Measurements from ENCODE around the gene RBBP8. TPM values are rescaled to one million over a fixed set of nuclear protein-coding genes. Genes with fewer than 3 reads are reported as not detected.

Gene RBBP8
- total and polyA plus RNA-seq, 2 donors (not counting 3 experiments of a cell fraction or from before 2014, with no cell fraction given): 3.0 to 13.5 TPM

GRCh38 chr18:23071285-23071684, 138.2 kb downstream of the RBBP8 start:
- DNase-seq (ENCODE audit: low read depth, low spot score) (no peak), FAIRE-seq (no peak)
- intact Hi-C loops (cut with micrococcal nuclease): no loop called here
- no peak overlapping the region for H3K4me2 ChIP-seq (ENCODE audit: insufficient read depth, low read length)
- H3K36me3 ChIP-seq (ENCODE audit: control insufficient read depth in 2 of 2, extremely low read depth in 1 of 2, insufficient read depth in 2 of 2, low read length in 2 of 2): no peaks in the 10 kb centered on the region
- no peak overlapping the region for H3K4me3 ChIP-seq (replicated peaks in 1 of 3; ENCODE audit: insufficient read depth in 1 of 3, low read depth in 1 of 3, low read length in 3 of 3)
- H3K27ac ChIP-seq (ENCODE audit: insufficient read depth, low read depth, low read length): no peak overlapping the region
- H3K4me1 ChIP-seq (ENCODE audit: control insufficient read depth, extremely low read depth, insufficient read depth, low read length): no peaks in the 10 kb centered on the region
- H4K20me1 ChIP-seq (replicated peaks; ENCODE audit: control insufficient read depth, extremely low read depth, insufficient read depth, low read length): no peaks in the 10 kb centered on the region
- no peak overlapping the region for H2AFZ ChIP-seq (ENCODE audit: low read depth, low read length)
- ChIA-PET POLR2A (no interaction called here), CTCF (interaction anchor here (1.1 to 1.2 kb wide), 2 partner anchors 40 to 60 kb away, joined by 3 read pairs; no protein-coding TSS in a partner anchor)
- TF ChIP-seq MAX (IDR thresholded peaks at IDR 0.05; ENCODE audit: insufficient read depth, insufficient read length) (no peak), JUN (IDR thresholded peaks at IDR 0.05; ENCODE audit: borderline replicate concordance, insufficient read depth, insufficient read length, low read depth) (no peak), POLR2A (IDR thresholded peaks at IDR 0.05; ENCODE audit: low read depth, low read length) (no peak), FOS (IDR thresholded peaks at IDR 0.05; ENCODE audit: borderline replicate concordance, insufficient read depth, low read length) (no peak), EZH2 (IDR thresholded peaks at IDR 0.05; ENCODE audit: borderline replicate concordance, low read depth, low read length, severe bottlenecking) (no peak), POLR2AphosphoS5 (IDR thresholded peaks at IDR 0.05; ENCODE audit: insufficient read depth, low read depth, low read length) (no peak), CTCF (IDR thresholded peaks at IDR 0.05; ENCODE audit: extremely low read depth in 1 of 2, insufficient read depth in 1 of 2, low read depth in 1 of 2, low read length in 2 of 2) (no peak)
- no peak overlapping the region for H3K9ac ChIP-seq (replicated peaks; ENCODE audit: extremely low read depth, insufficient read depth, low read length)
- no TSS peak for BruUV-seq (replicated peaks)
- H3K9me1 ChIP-seq (replicated peaks; ENCODE audit: control insufficient read depth, extremely low read depth, insufficient read depth, low read length): no peaks in the 10 kb centered on the region
- H3K27me3 ChIP-seq (ENCODE audit: control insufficient read depth in 2 of 2, insufficient read depth in 2 of 2, low read length in 2 of 2): peaks cover 0 to 2% of the 10 kb centered on the region in 2 experiments
- H3K9me3 ChIP-seq (replicated peaks; ENCODE audit: control insufficient read depth, insufficient read depth, low read length): no peaks in the 10 kb centered on the region
- dilution Hi-C loops (cut with MboI; ENCODE audit: extremely low pct_ligation_motif_present, low sequenced_read_pairs): no loop called here
- no peaks in the 10 kb centered on the region for H3K79me2 ChIP-seq (ENCODE audit: control insufficient read depth, insufficient read depth, low read length)
